ENCODE measurements around the gene ASIC1. TPM values are rescaled to one million over a fixed set of nuclear protein-coding genes. Genes with fewer than 3 reads are reported as not detected.

Gene ASIC1
- total RNA-seq, 1 experiment from 2014 or later = 3.5 TPM

DNA sequence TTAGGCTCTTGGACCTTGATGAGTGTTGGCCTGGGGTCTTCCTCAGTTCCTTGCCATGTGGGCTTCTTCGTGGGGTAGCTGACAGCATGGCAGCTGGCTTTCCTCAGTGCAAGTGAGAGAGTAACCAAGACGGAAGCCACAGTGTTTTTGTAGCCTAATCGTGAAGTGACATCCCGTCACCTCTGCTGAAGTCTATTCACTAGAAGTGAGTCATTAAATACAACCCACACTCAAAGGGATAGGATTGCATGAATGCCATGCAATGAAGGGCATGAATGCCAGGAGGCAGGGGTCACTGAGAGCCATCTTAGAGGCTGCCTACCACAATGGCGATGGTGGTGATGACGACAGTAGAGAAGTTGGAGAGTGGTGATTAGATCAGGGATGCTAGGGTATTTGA is 13.5 kb upstream of the ASIC1 start:
- TF ChIP-seq CTCF (IDR thresholded peaks at IDR 0.05; ENCODE audit: unreplicated experiment) = no peak
- intact Hi-C loops (cut with micrococcal nuclease; ENCODE audit: unreplicated experiment) = no loop called here
- no TSS peak for BruUV-seq (replicated peaks)
- Mint-ChIP-seq H3K27ac (ENCODE audit: unreplicated experiment) (no peak overlapping the region), H3K4me3 (ENCODE audit: low read depth, unreplicated experiment) (no peak overlapping the region), H3K36me3 (ENCODE audit: insufficient read depth, unreplicated experiment) (no peaks in the 10 kb centered on the region), H3K27me3 (ENCODE audit: unreplicated experiment) (peaks cover 40% of the 10 kb centered on the region), H3K4me1 (ENCODE audit: low read depth, unreplicated experiment) (no peaks in the 10 kb centered on the region), H3K9me3 (ENCODE audit: low read depth, unreplicated experiment) (no peaks in the 10 kb centered on the region)
- no peak for DNase-seq
- CTCF ChIA-PET = interaction anchor here (0.7 kb wide), 1 partner anchor 233 kb away, joined by 5 read pairs; no protein-coding TSS in a partner anchor

DNA sequence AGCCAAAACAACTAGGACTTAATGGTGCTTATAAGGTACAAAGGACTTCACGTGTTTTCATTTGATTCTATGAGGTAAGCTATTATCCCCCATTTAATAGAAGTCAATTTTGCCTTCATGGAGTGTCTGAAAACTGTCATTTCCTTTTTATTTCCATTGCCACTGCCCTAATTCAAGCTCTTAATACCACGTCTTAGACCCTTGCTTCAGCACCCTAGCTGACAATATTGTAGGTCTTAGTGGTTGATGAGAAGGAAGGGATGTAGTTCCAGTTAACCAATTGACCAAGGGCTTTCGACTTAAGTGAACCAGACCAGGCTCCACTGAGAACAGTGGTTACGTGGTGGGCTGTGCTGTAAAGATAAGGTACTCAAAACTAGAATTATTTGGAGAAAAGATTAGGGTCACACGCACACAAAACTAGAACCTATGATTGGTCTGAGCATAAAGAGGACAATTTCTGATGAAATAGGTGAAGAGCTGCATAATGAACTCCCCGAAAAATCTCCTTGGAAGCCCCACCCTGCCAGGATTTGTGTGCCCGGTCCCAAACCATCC is 9.6 kb upstream of the ASIC1 start:
- H3K4me1 Mint-ChIP-seq (ENCODE audit: low read depth, unreplicated experiment) = no peaks in the 10 kb centered on the region
- DNase-seq = no peak
- H3K36me3 Mint-ChIP-seq (ENCODE audit: insufficient read depth, unreplicated experiment) = no peaks in the 10 kb centered on the region
- peaks cover 55% of the 10 kb centered on the region for H3K27me3 Mint-ChIP-seq (ENCODE audit: unreplicated experiment)
- BruUV-seq (replicated peaks) = no TSS peak
- H3K27ac Mint-ChIP-seq (ENCODE audit: unreplicated experiment) = no peak overlapping the region
- CTCF ChIA-PET = no interaction called here
- no peaks in the 10 kb centered on the region for H3K9me3 Mint-ChIP-seq (ENCODE audit: low read depth, unreplicated experiment)
- intact Hi-C loops (cut with micrococcal nuclease; ENCODE audit: unreplicated experiment) = no loop called here
- TF ChIP-seq CTCF (IDR thresholded peaks at IDR 0.05; ENCODE audit: unreplicated experiment) = no peak
- H3K4me3 Mint-ChIP-seq (ENCODE audit: low read depth, unreplicated experiment) = no peak overlapping the region

DNA sequence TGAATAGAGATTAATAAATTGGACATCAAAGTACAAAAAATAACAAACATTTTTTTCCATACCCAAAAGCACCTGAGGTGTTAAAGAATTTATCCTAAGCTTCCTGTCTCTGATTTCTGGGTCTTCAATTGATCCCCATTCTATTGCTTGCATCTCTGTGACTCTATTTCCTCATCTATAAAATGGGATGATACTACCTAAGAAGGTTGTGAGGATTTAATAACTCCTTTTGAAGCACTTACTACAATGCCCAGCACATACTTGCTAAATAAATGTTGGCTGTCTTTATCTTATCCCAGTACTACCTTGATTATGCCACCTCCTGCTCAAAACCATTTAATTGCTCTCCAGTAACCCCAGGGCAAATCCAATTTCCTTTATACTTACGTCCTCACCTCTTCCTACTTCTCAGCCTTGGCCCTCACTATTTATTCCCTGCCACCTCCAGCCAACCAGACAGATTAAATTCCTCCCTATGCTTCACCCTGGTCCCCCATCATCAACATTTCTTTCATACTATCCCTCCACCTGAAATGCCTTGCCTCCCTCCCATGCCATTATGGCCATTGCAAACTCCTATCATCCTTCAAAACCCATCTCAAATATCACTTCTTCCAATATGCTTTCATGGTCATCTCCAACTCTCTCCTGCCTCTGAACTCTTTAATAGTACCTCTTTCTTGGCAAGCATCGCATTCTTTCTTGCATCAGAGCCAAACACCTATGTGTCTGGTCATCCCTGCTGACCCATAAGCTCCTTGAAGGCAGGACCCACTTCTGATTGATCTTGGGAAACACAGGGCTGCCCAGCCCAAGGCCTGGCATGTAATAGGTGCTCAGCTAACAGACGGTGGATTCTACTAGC is 7.9 kb upstream of the ASIC1 start:
- no peaks in the 10 kb centered on the region for H3K4me1 Mint-ChIP-seq (ENCODE audit: low read depth, unreplicated experiment)
- no peak overlapping the region for H3K4me3 Mint-ChIP-seq (ENCODE audit: low read depth, unreplicated experiment)
- no peak for TF ChIP-seq CTCF (IDR thresholded peaks at IDR 0.05; ENCODE audit: unreplicated experiment)
- H3K9me3 Mint-ChIP-seq (ENCODE audit: low read depth, unreplicated experiment) = no peaks in the 10 kb centered on the region
- CTCF ChIA-PET = interaction anchor here (0.6 kb wide), 2 partner anchors 21 to 1019 kb away, joined by 3 read pairs; no protein-coding TSS in a partner anchor
- peaks cover 50% of the 10 kb centered on the region for H3K27me3 Mint-ChIP-seq (ENCODE audit: unreplicated experiment)
- no TSS peak for BruUV-seq (replicated peaks)
- intact Hi-C loops (cut with micrococcal nuclease; ENCODE audit: unreplicated experiment) = loop anchor here (10.0 kb wide), 1 partner anchor 185 kb away; no protein-coding TSS in a partner anchor
- no peak overlapping the region for H3K27ac Mint-ChIP-seq (ENCODE audit: unreplicated experiment)
- H3K36me3 Mint-ChIP-seq (ENCODE audit: insufficient read depth, unreplicated experiment) = no peaks in the 10 kb centered on the region
- DNase-seq = no peak

DNA sequence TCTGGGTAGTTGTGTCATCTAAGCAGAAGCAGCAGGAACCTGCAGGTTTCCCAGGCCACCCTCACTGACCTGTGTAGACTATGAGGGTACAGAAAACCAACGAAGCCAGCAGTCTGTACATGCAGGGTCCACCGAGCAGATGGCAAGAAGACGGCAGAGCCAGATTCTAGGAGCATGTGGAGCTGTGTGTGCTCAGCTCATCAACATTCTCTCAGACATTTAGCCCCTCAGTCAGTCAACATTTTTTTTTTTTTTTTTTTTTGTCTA is 7.3 kb upstream of the ASIC1 start:
- Mint-ChIP-seq H3K4me3 (ENCODE audit: low read depth, unreplicated experiment) (no peak overlapping the region), H3K36me3 (ENCODE audit: insufficient read depth, unreplicated experiment) (no peaks in the 10 kb centered on the region), H3K9me3 (ENCODE audit: low read depth, unreplicated experiment) (no peaks in the 10 kb centered on the region), H3K27ac (ENCODE audit: unreplicated experiment) (no peak overlapping the region), H3K4me1 (ENCODE audit: low read depth, unreplicated experiment) (no peaks in the 10 kb centered on the region), H3K27me3 (ENCODE audit: unreplicated experiment) (peaks cover 50% of the 10 kb centered on the region)
- TF ChIP-seq CTCF (IDR thresholded peaks at IDR 0.05; ENCODE audit: unreplicated experiment) = no peak
- no TSS peak for BruUV-seq (replicated peaks)
- no peak for DNase-seq
- intact Hi-C loops (cut with micrococcal nuclease; ENCODE audit: unreplicated experiment) = loop anchor here (10.0 kb wide), 1 partner anchor 185 kb away; no protein-coding TSS in a partner anchor
- CTCF ChIA-PET = interaction anchor here (0.6 kb wide), 2 partner anchors 22 to 1019 kb away, joined by 3 read pairs; no protein-coding TSS in a partner anchor
